Upper lobe of left lung (tissue), 4 donors: ENCODE results near the gene AEBP2.

ENCODE experiments used
- CTCF ChIP-seq, 6 experiments: fragments of 450-650 bp in 4 of 6; fragments of 200-600 bp in 2 of 6; sonication (generic) in 2 of 6; IDR thresholded peaks; one replicate each; pipeline ENCODE4 v1.5.1; 2016 to 2019; ENCODE audit warnings: antibody characterized with exemption in 6 of 6
- POLR2AphosphoS5 ChIP-seq, 2 donors: sonication (generic); formaldehyde crosslinking; IDR thresholded peaks; one replicate each; pipeline ENCODE4 v1.5.1; 2017; ENCODE audit warnings: antibody characterized with exemption in 2 of 2

GRCh38 chr12:19461999-19462398 is 22.7 kb downstream of the AEBP2 start:
- no peak for TF ChIP-seq POLR2AphosphoS5 (IDR thresholded peaks at IDR 0.05)
- no peak for TF ChIP-seq CTCF (IDR thresholded peaks at IDR 0.05)
